Keratinocyte (primary cell): Measurements from ENCODE around the gene TOMT.

Source experiments
- CTCF ChIP-seq, 3 experiments: IDR thresholded peaks in 1 of 3; conservative IDR thresholded peaks in 1 of 3; optimal IDR thresholded peaks in 1 of 3; 2 replicates in 2 of 3; 3 replicates in 1 of 3; pipeline versions ENCODE3 to v1.5.1; 2011; ENCODE audit warnings: low read length in 3 of 3, mild to moderate bottlenecking in 3 of 3, moderate library complexity in 2 of 3, control low read depth in 1 of 3, inconsistent platforms in 1 of 3; ENCODE audit not compliant: insufficient read depth in 2 of 3; ENCODE audit errors: extremely low read depth in 1 of 3
- EZH2 ChIP-seq: IDR thresholded peaks from one replicate; pipeline ENCODE4 v1.6.1; 2012; ENCODE audit warnings: inconsistent platforms, mild to moderate bottlenecking, low read length, moderate library complexity

DNA sequence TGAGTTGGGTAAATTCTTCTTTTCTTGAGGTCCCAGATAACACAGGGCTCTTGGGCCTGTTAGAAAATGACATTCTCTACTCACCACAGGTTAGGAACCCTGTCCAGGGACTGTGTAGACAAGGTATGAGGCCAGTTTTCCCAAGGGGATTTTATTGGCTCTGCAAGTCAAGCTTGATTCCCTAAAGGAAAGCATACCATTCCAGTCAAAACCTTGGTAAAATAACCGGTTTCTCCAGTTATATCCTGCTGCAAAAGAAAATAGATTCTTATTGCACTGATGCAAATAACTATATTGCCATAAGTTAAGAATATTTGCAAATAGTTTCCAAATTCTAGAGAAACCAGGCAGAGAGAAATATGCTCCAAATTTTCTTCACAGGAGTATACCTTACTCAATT is 20.2 kb downstream of the TOMT start:
- no peak for TF ChIP-seq EZH2
- TF ChIP-seq CTCF (optimal IDR thresholded peaks at IDR 0.05 in 1 of 3, IDR thresholded peaks at IDR 0.05 in 1 of 3, conservative IDR thresholded peaks at IDR 0.05 in 1 of 3; ENCODE audit: extremely low read depth in 1 of 3, insufficient read depth in 2 of 3, low read length in 3 of 3) = no peak
